GM12878 (cell line): Measurements from ENCODE around the gene WDR48.

Source experiments
- CHD2 ChIP-seq: IDR thresholded peaks from 2 replicates; pipeline ENCODE4 v1.6.1; 2011; ENCODE audit warnings: low read depth, low read length, improper control_type of control experiment, borderline replicate concordance
- DPF2 ChIP-seq: fragments of 450-650 bp; IDR thresholded peaks from 2 replicates; pipeline ENCODE4 v1.6.1; 2017; ENCODE audit warnings: mild to moderate bottlenecking
- EP300 ChIP-seq, 2 experiments: fragments of 150-350 bp in 1 of 2; IDR thresholded peaks; 2 replicates each; pipeline ENCODE4 v1.6.1; 2011 to 2012; ENCODE audit warnings: low read depth in 2 of 2, low read length in 2 of 2, borderline replicate concordance in 1 of 2, improper control_type of control experiment in 1 of 2, inconsistent platforms in 1 of 2; ENCODE audit not compliant: control insufficient read depth in 1 of 2
- EZH2 ChIP-seq: IDR thresholded peaks from 2 replicates; pipeline ENCODE4 v1.6.1; 2012; ENCODE audit warnings: low read depth, mild to moderate bottlenecking, control low read depth, inconsistent platforms, low read length, borderline replicate concordance; ENCODE audit not compliant: control insufficient read depth
- NFXL1 ChIP-seq: fragments of 450-650 bp; IDR thresholded peaks from 2 replicates; pipeline ENCODE4 v1.6.1; 2017; ENCODE audit warnings: antibody characterized with exemption, mild to moderate bottlenecking, borderline replicate concordance
- NR2C2 ChIP-seq: IDR thresholded peaks from 2 replicates; pipeline ENCODE4 v1.6.1; 2011; ENCODE audit warnings: borderline replicate concordance, low read depth; ENCODE audit not compliant: control insufficient read depth, insufficient read length
- POLR2A ChIP-seq: IDR thresholded peaks from 2 replicates; pipeline ENCODE4 v1.6.1; 2011; ENCODE audit warnings: low read depth, mild to moderate bottlenecking, low read length
- RAD21 ChIP-seq: IDR thresholded peaks from 2 replicates; pipeline ENCODE4 v1.6.1; 2011; ENCODE audit warnings: mild to moderate bottlenecking, low read depth, low read length, moderate library complexity; ENCODE audit not compliant: insufficient read depth
- ZBTB33 ChIP-seq: fragments of 450-650 bp; IDR thresholded peaks from 2 replicates; pipeline ENCODE4 v1.6.1; 2017; ENCODE audit warnings: mild to moderate bottlenecking
- TF ChIP-seq, protein P1 (sequence below): IDR thresholded peaks from 2 replicates; pipeline ENCODE4 v1.6.1; 2011; ENCODE audit warnings: low read depth, low read length, improper control_type of control experiment, borderline replicate concordance
- TF ChIP-seq, protein P2 (sequence below), 3 experiments: IDR thresholded peaks in 2 of 3; conservative IDR thresholded peaks in 1 of 3; 2 replicates each; pipeline ENCODE4 v1.5.1; 2011; ENCODE audit warnings: low read depth in 3 of 3, low read length in 3 of 3, mild to moderate bottlenecking in 3 of 3, control low read depth in 2 of 3, moderate library complexity in 2 of 3, inconsistent platforms in 1 of 3, mixed read lengths in 1 of 3; ENCODE audit not compliant: control insufficient read depth in 2 of 3, insufficient read depth in 1 of 3; ENCODE audit errors: extremely low read depth in 1 of 3

DNA sequence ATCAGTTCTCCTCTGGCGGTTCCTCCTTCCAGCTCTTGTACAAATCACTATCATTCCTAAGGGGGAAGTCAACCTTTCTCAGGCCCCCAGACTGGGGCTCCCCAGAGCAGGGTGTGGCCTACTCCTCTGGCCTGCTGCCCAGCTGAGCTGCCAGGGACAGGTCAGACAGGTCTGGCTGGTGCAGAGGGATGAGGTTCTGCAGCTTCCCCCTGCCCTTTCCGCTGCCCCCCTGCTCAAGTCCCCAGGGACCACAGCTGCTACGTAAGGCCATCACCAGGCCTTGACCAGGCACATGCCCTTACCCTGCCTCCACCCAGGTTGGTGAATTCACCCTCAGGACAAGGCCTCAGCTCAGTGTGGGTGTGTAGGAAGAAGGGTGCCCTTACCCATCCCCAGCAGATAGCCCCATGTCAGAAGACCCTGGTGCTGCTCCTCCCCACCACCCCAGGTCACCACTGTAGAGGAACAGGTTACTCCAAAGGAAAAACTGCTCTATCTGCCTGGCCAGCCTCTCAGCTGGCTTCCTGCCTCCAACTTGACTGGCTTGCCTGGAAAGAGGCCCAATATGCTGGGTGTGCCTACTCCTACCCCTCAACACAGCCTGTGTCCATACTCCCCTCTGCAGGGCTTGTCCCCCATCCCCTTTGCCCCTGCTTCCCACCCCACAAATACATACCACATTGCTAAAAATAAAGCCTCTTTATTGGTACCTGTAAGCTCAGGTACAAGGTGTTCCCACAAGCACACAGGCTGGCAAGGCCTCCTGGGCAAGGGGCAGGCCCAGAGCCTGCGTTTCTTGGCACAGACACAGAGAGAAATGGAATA is 89.6 kb downstream of the WDR48 start:
- TF ChIP-seq NR2C2 (no peak), POLR2A (peak; percentile 71), ZBTB33 (no peak), NFXL1 (no peak), EZH2 (no peak), RAD21 (no peak), DPF2 (0 out of 2 replicates have a peak, but pooled peaks have one; percentile 17), CHD2 (no peak), EP300 (IDR thresholded peaks at IDR 0.05; ENCODE audit: borderline replicate concordance in 1 of 2, control insufficient read depth in 1 of 2, low read depth in 2 of 2, low read length in 2 of 2) (no peak)
- TF ChIP-seq, protein P1, sequence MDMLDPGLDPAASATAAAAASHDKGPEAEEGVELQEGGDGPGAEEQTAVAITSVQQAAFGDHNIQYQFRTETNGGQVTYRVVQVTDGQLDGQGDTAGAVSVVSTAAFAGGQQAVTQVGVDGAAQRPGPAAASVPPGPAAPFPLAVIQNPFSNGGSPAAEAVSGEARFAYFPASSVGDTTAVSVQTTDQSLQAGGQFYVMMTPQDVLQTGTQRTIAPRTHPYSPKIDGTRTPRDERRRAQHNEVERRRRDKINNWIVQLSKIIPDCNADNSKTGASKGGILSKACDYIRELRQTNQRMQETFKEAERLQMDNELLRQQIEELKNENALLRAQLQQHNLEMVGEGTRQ = no peak
- TF ChIP-seq, protein P2, sequence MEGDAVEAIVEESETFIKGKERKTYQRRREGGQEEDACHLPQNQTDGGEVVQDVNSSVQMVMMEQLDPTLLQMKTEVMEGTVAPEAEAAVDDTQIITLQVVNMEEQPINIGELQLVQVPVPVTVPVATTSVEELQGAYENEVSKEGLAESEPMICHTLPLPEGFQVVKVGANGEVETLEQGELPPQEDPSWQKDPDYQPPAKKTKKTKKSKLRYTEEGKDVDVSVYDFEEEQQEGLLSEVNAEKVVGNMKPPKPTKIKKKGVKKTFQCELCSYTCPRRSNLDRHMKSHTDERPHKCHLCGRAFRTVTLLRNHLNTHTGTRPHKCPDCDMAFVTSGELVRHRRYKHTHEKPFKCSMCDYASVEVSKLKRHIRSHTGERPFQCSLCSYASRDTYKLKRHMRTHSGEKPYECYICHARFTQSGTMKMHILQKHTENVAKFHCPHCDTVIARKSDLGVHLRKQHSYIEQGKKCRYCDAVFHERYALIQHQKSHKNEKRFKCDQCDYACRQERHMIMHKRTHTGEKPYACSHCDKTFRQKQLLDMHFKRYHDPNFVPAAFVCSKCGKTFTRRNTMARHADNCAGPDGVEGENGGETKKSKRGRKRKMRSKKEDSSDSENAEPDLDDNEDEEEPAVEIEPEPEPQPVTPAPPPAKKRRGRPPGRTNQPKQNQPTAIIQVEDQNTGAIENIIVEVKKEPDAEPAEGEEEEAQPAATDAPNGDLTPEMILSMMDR (IDR thresholded peaks at IDR 0.05 in 2 of 3, conservative IDR thresholded peaks at IDR 0.05 in 1 of 3; ENCODE audit: control insufficient read depth in 2 of 3, extremely low read depth in 1 of 3, insufficient read depth in 1 of 3, low read depth in 3 of 3, low read length in 3 of 3) = no peak
